Upper lobe of left lung (tissue), 6 donors: ENCODE data around the gene FUT2. TPM values are rescaled to one million over a fixed set of nuclear protein-coding genes. Genes with fewer than 3 reads are reported as not detected.

Experiments used
- ATAC-seq, 2 donors: fragments of 200-7000 bp; cut with Tn5 transposase; one replicate each; pipeline ENCODE4 v1.9.1; 2022; ENCODE audit warnings: mild to moderate bottlenecking in 2 of 2, moderate library complexity in 2 of 2; ENCODE audit not compliant: low FRiP score in 2 of 2
- DNase-seq, 2 donors: peaks; one replicate each; pipeline ENCODE4 v3.0.0-alpha.2; 2019 to 2020
- H3K27ac ChIP-seq, 4 donors: fragments of 200-600 bp; sonication (generic); one replicate each; pipeline ENCODE4 v1.5.1; 2016 to 2019
- H3K27me3 ChIP-seq, 4 donors: fragments of 200-600 bp; sonication (generic); one replicate each; pipeline ENCODE4 v1.5.1; 2017 to 2019
- H3K36me3 ChIP-seq, 4 donors: fragments of 200-600 bp; sonication (generic); one replicate each; pipeline ENCODE4 v1.5.1; 2016 to 2019
- H3K4me1 ChIP-seq, 4 donors: fragments of 200-600 bp; sonication (generic); one replicate each; pipeline ENCODE4 v1.5.1; 2018 to 2019
- H3K4me3 ChIP-seq, 4 donors: fragments of 200-600 bp; sonication (generic); one replicate each; pipeline ENCODE4 v1.5.1; 2017 to 2019; ENCODE audit warnings: mild to moderate bottlenecking in 2 of 4, moderate library complexity in 1 of 4
- H3K9me3 ChIP-seq, 4 donors: fragments of 200-600 bp; sonication (generic); one replicate each; pipeline ENCODE4 v1.5.1; 2018 to 2019
- CTCF ChIP-seq, 6 experiments: fragments of 450-650 bp in 4 of 6; fragments of 200-600 bp in 2 of 6; sonication (generic) in 2 of 6; IDR thresholded peaks; one replicate each; pipeline ENCODE4 v1.5.1; 2016 to 2019; ENCODE audit warnings: antibody characterized with exemption in 6 of 6
- EP300 ChIP-seq, 4 donors: sonication (generic); formaldehyde crosslinking; IDR thresholded peaks; one replicate each; pipeline ENCODE4 v1.5.1; 2017; ENCODE audit warnings: antibody characterized with exemption in 4 of 4, control low read depth in 2 of 4
- POLR2A ChIP-seq, 4 donors: fragments of 450-650 bp; IDR thresholded peaks; one replicate each; pipeline ENCODE4 v1.5.1; 2016 to 2017; ENCODE audit warnings: antibody characterized with exemption in 4 of 4, mild to moderate bottlenecking in 2 of 4
- POLR2AphosphoS5 ChIP-seq, 2 donors: sonication (generic); formaldehyde crosslinking; IDR thresholded peaks; one replicate each; pipeline ENCODE4 v1.5.1; 2017; ENCODE audit warnings: antibody characterized with exemption in 2 of 2
- WGBS, 2 donors: methylation state at CpG; one replicate each; pipeline ENCODE4 v1.1.5; 2017 to 2018; 5-methylcytosine and 5-hydroxymethylcytosine counted together
- total RNA-seq, 6 donors: library from RNA; depleted of rRNA in 4 of 6; stranded (reverse); fragments of >200 nt in 4 of 6; gene quantifications; one replicate each; pipeline versions ENCODE4 v1.1.0 to v1.2.1, GENCODE V29; 2016 to 2021
- donor health status: DM: no; HTN: no; CAD: no; lungs with moderate emphysema.
- donor health status: DM: no; HTN: yes; CAD: no; lungs with severe emphysema.

The FUT2 gene
- total RNA-seq, 6 donors from 2014 or later: 0.15 to 4.7 (median 1.9) TPM; not detected in 1

- peak overlapping the region in 2 of 4 donors; percentile 31 to 37 for H3K27ac ChIP-seq
- H3K4me3 ChIP-seq: peak overlapping the region in 2 of 4 donors; percentile 10 to 21
- WGBS, 2 donors: 70 to 79% methylated on average over 35 to 47 of the region's 77 CpGs
- DNase-seq: peak in 1 of 2 donors; percentile 84
- peaks cover 17 to 29% (median 24%) of the 10 kb centered on the region in 4 donors for H3K4me1 ChIP-seq
- TF ChIP-seq EP300 (IDR thresholded peaks at IDR 0.05) (no peak), POLR2A (IDR thresholded peaks at IDR 0.05) (no peak), CTCF (IDR thresholded peaks at IDR 0.05) (peak in 1 of 6 experiments; percentile 5), POLR2AphosphoS5 (IDR thresholded peaks at IDR 0.05) (no peak)
- no peaks in the 10 kb centered on the region for H3K27me3 ChIP-seq
- peaks cover 0 to 55% (median 3%) of the 10 kb centered on the region in 4 donors for H3K36me3 ChIP-seq
- peaks cover 0 to 5% (median 0%) of the 10 kb centered on the region in 4 donors for H3K9me3 ChIP-seq
- peak in 1 of 2 donors; percentile 30 for ATAC-seq
These were observed 33.3 kb downstream of the FUT2 start for GRCh38 chr19:48728911-48729664.

- peaks cover 4 to 8% (median 7%) of the 10 kb centered on the region in 4 donors for H3K4me1 ChIP-seq
- ATAC-seq: no peak
- H3K9me3 ChIP-seq: no peaks in the 10 kb centered on the region
- WGBS, 2 donors: 87 to 89% methylated on average over 4 of the region's 4 CpGs
- no peak for TF ChIP-seq CTCF (IDR thresholded peaks at IDR 0.05)
- TF ChIP-seq POLR2A (IDR thresholded peaks at IDR 0.05): no peak
- TF ChIP-seq POLR2AphosphoS5 (IDR thresholded peaks at IDR 0.05): no peak
- no peak for TF ChIP-seq EP300 (IDR thresholded peaks at IDR 0.05)
- no peaks in the 10 kb centered on the region for H3K27me3 ChIP-seq
- no peak overlapping the region for H3K4me3 ChIP-seq
- peaks cover 0 to 54% (median 3%) of the 10 kb centered on the region in 4 donors for H3K36me3 ChIP-seq
- H3K27ac ChIP-seq: no peak overlapping the region
- DNase-seq: no peak
These were observed 35.7 kb downstream of the FUT2 start for GRCh38 chr19:48731452-48731851.

DNA sequence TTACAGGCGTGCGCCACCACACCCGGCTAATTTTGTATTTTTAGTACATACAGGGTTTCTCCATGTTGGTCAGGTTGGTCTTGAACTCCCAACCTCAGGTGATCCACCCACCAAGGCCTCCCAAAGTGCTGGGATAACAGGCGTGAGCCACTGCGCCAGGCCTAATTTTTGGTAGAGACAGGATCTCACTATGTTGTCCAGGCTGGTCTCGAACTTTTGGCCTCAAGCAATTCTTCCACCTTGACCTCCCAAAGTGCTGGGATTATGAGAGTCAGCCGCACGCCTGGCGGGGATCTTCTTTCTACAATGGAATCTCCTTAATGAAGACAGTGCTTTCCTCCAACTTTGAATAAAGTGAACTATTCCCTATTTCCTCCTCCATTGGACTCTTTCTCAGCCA lies 38.9 kb downstream of the FUT2 start:
- WGBS, 2 donors: 98% methylated on average over 9 of the region's 9 CpGs
- ATAC-seq (no peak), DNase-seq (no peak)
- Histone ChIP-seq H3K9me3 (no peaks in the 10 kb centered on the region), H3K36me3 (peaks cover 0 to 39% (median 0%) of the 10 kb centered on the region in 4 donors), H3K4me1 (peaks cover 6 to 31% (median 10%) of the 10 kb centered on the region in 4 donors), H3K4me3 (peak overlapping the region in 1 of 4 donors; percentile 28), H3K27me3 (peaks cover 0 to 9% (median 0%) of the 10 kb centered on the region in 4 donors), H3K27ac (no peak overlapping the region)
- TF ChIP-seq POLR2A (IDR thresholded peaks at IDR 0.05) (no peak), POLR2AphosphoS5 (IDR thresholded peaks at IDR 0.05) (no peak), CTCF (IDR thresholded peaks at IDR 0.05) (no peak), EP300 (IDR thresholded peaks at IDR 0.05) (no peak)

GRCh38 chr19:48735031-48735615 lies 39.4 kb downstream of the FUT2 start:
- peak overlapping the region in 3 of 4 donors; percentile 27 to 39 (median 28) for H3K4me3 ChIP-seq
- TF ChIP-seq POLR2A (IDR thresholded peaks at IDR 0.05) (no peak), EP300 (IDR thresholded peaks at IDR 0.05) (no peak), POLR2AphosphoS5 (IDR thresholded peaks at IDR 0.05) (no peak), CTCF (IDR thresholded peaks at IDR 0.05) (no peak)
- WGBS, 2 donors: 59 to 78% methylated on average over 19 to 38 of the region's 38 CpGs

More at GRCh38 chr19:48735031-48735615, 39.4 kb downstream of the FUT2 start:
- H3K27me3 ChIP-seq: peaks cover 0 to 9% (median 2%) of the 10 kb centered on the region in 4 donors
- H3K27ac ChIP-seq: peak overlapping the region in 1 of 4 donors; percentile 23
- H3K4me1 ChIP-seq: peaks cover 8 to 35% (median 12%) of the 10 kb centered on the region in 4 donors
- no peaks in the 10 kb centered on the region for H3K9me3 ChIP-seq
- DNase-seq (peak; percentile 53 to 83), ATAC-seq (no peak)
- H3K36me3 ChIP-seq: peaks cover 0 to 34% (median 0%) of the 10 kb centered on the region in 4 donors
